Osteoblast (primary cell): ENCODE results near the gene ATRIP. TPM values are rescaled to one million over a fixed set of nuclear protein-coding genes. Genes with fewer than 3 reads are reported as not detected.
"Not testable (repeated sequence)": the region's sequence is repeated elsewhere in the genome, so short reads cannot be mapped to it uniquely, and the experiment has no call there.

Experiments used
- DNase-seq: peaks from one replicate; pipeline ENCODE4 v3.0.0; 2011; ENCODE audit warnings: low spot score, mixed read lengths; ENCODE audit not compliant: insufficient read length; ENCODE audit errors: missing footprints
- H2AFZ ChIP-seq: 2 replicates; pipeline ENCODE4 v1.6.0; 2011; ENCODE audit warnings: mild to moderate bottlenecking, low read length
- H3K27ac ChIP-seq: 2 replicates; pipeline ENCODE4 v1.5.1; 2011; ENCODE audit warnings: mild to moderate bottlenecking, low read depth, low read length, moderate library complexity
- H3K27me3 ChIP-seq: 2 replicates; pipeline ENCODE4 v1.6.0; 2012; ENCODE audit warnings: mild to moderate bottlenecking, control low read depth, inconsistent platforms, low read length, moderate library complexity; ENCODE audit not compliant: insufficient read depth
- H3K36me3 ChIP-seq: 2 replicates; pipeline ENCODE4 v1.5.1; 2011; ENCODE audit warnings: mild to moderate bottlenecking, low read length, control low read depth, moderate library complexity; ENCODE audit not compliant: insufficient read depth
- H3K4me1 ChIP-seq: 2 replicates; pipeline ENCODE4 v1.5.1; 2011; ENCODE audit warnings: mild to moderate bottlenecking, low read length, control low read depth, moderate library complexity; ENCODE audit not compliant: insufficient read depth
- H3K4me2 ChIP-seq: 2 replicates; pipeline ENCODE4 v1.6.0; 2011; ENCODE audit warnings: mild to moderate bottlenecking, low read length; ENCODE audit not compliant: insufficient read depth
- H3K4me3 ChIP-seq: fragments of 200-600 bp; sonication (generic); 3 replicates; pipeline ENCODE4 v1.5.1; 2012; ENCODE audit warnings: mild to moderate bottlenecking, low read length, inconsistent platforms; ENCODE audit not compliant: insufficient read depth
- H3K79me2 ChIP-seq: 2 replicates; pipeline ENCODE4 v1.6.0; 2012; ENCODE audit warnings: mild to moderate bottlenecking, low read length, control low read depth, inconsistent platforms; ENCODE audit not compliant: insufficient read depth
- H3K9me3 ChIP-seq: 2 replicates; pipeline ENCODE4 v1.5.1; 2011; ENCODE audit warnings: low read depth, low read length, control low read depth
- H4K20me1 ChIP-seq: 2 replicates; pipeline ENCODE4 v1.6.0; 2012; ENCODE audit warnings: mild to moderate bottlenecking, low read length, control low read depth; ENCODE audit not compliant: insufficient read depth
- CTCF ChIP-seq: IDR thresholded peaks from 2 replicates; pipeline ENCODE4 v1.5.1; 2011; ENCODE audit warnings: mild to moderate bottlenecking, low read depth, low read length, moderate library complexity; ENCODE audit errors: extremely low read depth
- total RNA-seq: library from RNA; depleted of rRNA; stranded (reverse); fragments of >200 nt; gene quantifications from 2 replicates; pipeline ENCODE4 v1.2.3, GENCODE V29; 2012

Gene ATRIP
- total RNA-seq, 1 donor: 5.1 TPM

GRCh38 chr3:48478626-48479555 lies 32.4 kb downstream of the ATRIP start:
- Histone ChIP-seq H3K4me1 (no peaks in the 10 kb centered on the region), H3K4me3 (no peak overlapping the region), H3K9me3 (no peaks in the 10 kb centered on the region), H2AFZ (no peak overlapping the region), H3K36me3 (peaks cover 6% of the 10 kb centered on the region), H4K20me1 (no peaks in the 10 kb centered on the region), H3K79me2 (no peaks in the 10 kb centered on the region), H3K27ac (no peak overlapping the region), H3K4me2 (no peak overlapping the region), H3K27me3 (no peaks in the 10 kb centered on the region)
- TF ChIP-seq CTCF: no peak
- DNase-seq: no peak

- not testable (repeated sequence) for H3K27ac ChIP-seq, H3K9me3 ChIP-seq
These were observed 34.4 kb downstream of the ATRIP start for GRCh38 chr3:48480891-48481290.

DNA sequence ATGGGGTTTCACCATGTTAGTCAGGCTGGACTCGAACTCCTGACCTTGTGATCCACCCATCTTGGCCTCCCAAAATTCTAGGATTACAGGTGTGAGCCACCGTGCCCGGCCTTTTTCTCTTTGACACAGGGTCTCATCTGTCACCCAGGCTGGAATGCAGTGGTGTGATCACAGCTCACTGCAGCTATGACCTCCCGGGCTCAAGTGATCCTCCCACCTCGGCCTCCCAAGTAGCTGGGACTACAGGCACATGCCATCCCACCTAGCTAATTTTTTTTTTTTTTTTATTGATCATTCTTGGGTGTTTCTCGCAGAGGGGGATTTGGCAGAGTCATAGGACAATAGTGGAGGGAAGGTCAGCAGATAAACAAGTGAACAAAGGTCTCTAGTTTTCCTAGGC lies 36.3 kb downstream of the ATRIP start:
- H3K27me3 ChIP-seq, H3K4me1 ChIP-seq, H3K4me3 ChIP-seq, H3K79me2 ChIP-seq, DNase-seq, H3K27ac ChIP-seq, H4K20me1 ChIP-seq, H2AFZ ChIP-seq, H3K4me2 ChIP-seq, H3K36me3 ChIP-seq, H3K9me3 ChIP-seq: not testable (repeated sequence)

More at GRCh38 chr3:48480891-48481290, 34.4 kb downstream of the ATRIP start:
- H3K4me3 ChIP-seq, DNase-seq, H2AFZ ChIP-seq, H3K4me2 ChIP-seq, H3K79me2 ChIP-seq, H3K4me1 ChIP-seq, H4K20me1 ChIP-seq, H3K27me3 ChIP-seq, H3K36me3 ChIP-seq: not testable (repeated sequence)

DNA sequence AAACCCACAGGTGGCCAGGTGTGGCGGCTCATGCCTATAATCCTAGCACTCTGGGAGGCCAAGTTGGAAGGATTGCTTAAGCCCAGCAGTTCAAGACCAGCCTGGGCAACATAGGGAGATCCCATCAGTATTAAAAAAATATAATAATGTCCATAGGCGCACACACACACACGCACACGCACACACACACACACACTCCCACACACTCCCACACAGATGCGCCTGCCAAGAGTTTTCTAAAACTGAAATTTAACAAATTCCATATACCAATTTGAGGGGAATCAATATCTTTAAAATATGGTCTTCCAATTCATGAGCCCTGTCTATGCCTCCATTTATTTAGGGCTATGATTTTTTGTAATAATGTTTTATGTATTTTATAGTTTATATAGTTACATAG lies 40.4 kb downstream of the ATRIP start:
- no peak for DNase-seq
- H3K27ac ChIP-seq: no peak overlapping the region
- no peak overlapping the region for H3K4me2 ChIP-seq
- H3K4me3 ChIP-seq: no peak overlapping the region
- H3K79me2 ChIP-seq: no peaks in the 10 kb centered on the region
- H3K36me3 ChIP-seq: peaks cover 6% of the 10 kb centered on the region
- H3K9me3 ChIP-seq: no peaks in the 10 kb centered on the region
- H4K20me1 ChIP-seq: no peaks in the 10 kb centered on the region
- no peak overlapping the region for H2AFZ ChIP-seq
- H3K27me3 ChIP-seq: no peaks in the 10 kb centered on the region
- H3K4me1 ChIP-seq: no peaks in the 10 kb centered on the region
- TF ChIP-seq CTCF: no peak
